ENCODE results near the gene C3orf20.

GRCh38 chr3:14640157-14640562 is 34.8 kb upstream of the C3orf20 start:
- no peak for TF ChIP-seq EGR1 (IDR thresholded peaks at IDR 0.05)
- TF ChIP-seq TCF12 (IDR thresholded peaks at IDR 0.05; ENCODE audit: low read depth) = no peak
- no peak; the same call in 1 of the 2 replicates for TF ChIP-seq MAX (IDR thresholded peaks at IDR 0.05)
- TF ChIP-seq YY1 (IDR thresholded peaks at IDR 0.05; ENCODE audit: low read depth) = no peak

Measured in Ishikawa (cell line).